KOPT-K1 (cell line): Measurements from ENCODE around the gene NUDCD3.

ENCODE experiments used
- H3K27ac ChIP-seq: fragments of 200-600 bp; sonication (generic); 2 replicates; pipeline ENCODE4 v1.5.1; 2016; ENCODE audit warnings: antibody characterized with exemption, mild to moderate bottlenecking, low read depth, low read length; ENCODE audit not compliant: poor library complexity, severe bottlenecking
- H3K36me3 ChIP-seq: fragments of 200-600 bp; sonication (generic); 2 replicates; pipeline ENCODE4 v1.5.1; 2017; ENCODE audit warnings: antibody characterized with exemption, mild to moderate bottlenecking, low read length, moderate library complexity; ENCODE audit not compliant: insufficient read depth
- H3K9me3 ChIP-seq: fragments of 200-600 bp; sonication (generic); 2 replicates; pipeline ENCODE4 v1.5.1; 2017; ENCODE audit warnings: antibody characterized with exemption, low read length, mild to moderate bottlenecking; ENCODE audit not compliant: insufficient read depth, poor library complexity, severe bottlenecking

NUDCD3 gene

GRCh38 chr7:44336491-44336890, 154.0 kb downstream of the NUDCD3 start:
- H3K27ac ChIP-seq: no peak overlapping the region
- no peaks in the 10 kb centered on the region for H3K36me3 ChIP-seq
- peaks cover 9% of the 10 kb centered on the region for H3K9me3 ChIP-seq

GRCh38 chr7:44335184-44335583, 155.3 kb downstream of the NUDCD3 start:
- peaks cover 9% of the 10 kb centered on the region for H3K9me3 ChIP-seq
- no peaks in the 10 kb centered on the region for H3K36me3 ChIP-seq
- H3K27ac ChIP-seq: no peak overlapping the region

- Histone ChIP-seq H3K27ac (no peak overlapping the region), H3K36me3 (no peaks in the 10 kb centered on the region), H3K9me3 (peaks cover 9% of the 10 kb centered on the region)
These were observed 155.7 kb downstream of the NUDCD3 start for GRCh38 chr7:44334734-44335097.

GRCh38 chr7:44333911-44334733, 156.3 kb downstream of the NUDCD3 start:
- H3K27ac ChIP-seq: no peak overlapping the region
- H3K36me3 ChIP-seq: no peaks in the 10 kb centered on the region
- peaks cover 9% of the 10 kb centered on the region for H3K9me3 ChIP-seq

GRCh38 chr7:44331682-44332081, 158.8 kb downstream of the NUDCD3 start:
- Histone ChIP-seq H3K9me3 (peaks cover 6% of the 10 kb centered on the region), H3K27ac (no peak overlapping the region), H3K36me3 (no peaks in the 10 kb centered on the region)

- Histone ChIP-seq H3K36me3 (no peaks in the 10 kb centered on the region), H3K27ac (no peak overlapping the region), H3K9me3 (no peaks in the 10 kb centered on the region)
These were observed 160.1 kb downstream of the NUDCD3 start for GRCh38 chr7:44330331-44330730.

- no peaks in the 10 kb centered on the region for H3K36me3 ChIP-seq
- H3K27ac ChIP-seq: no peak overlapping the region
- no peaks in the 10 kb centered on the region for H3K9me3 ChIP-seq
These were observed 160.6 kb downstream of the NUDCD3 start for GRCh38 chr7:44329888-44330287.
